Coronary artery (tissue), 2 donors: Measurements from ENCODE around the gene PLXNA2.

Experiments used
- DNase-seq: peaks from one replicate; pipeline ENCODE4 v3.0.0-alpha.2; 2017; ENCODE audit warnings: low spot score
- H3K27ac ChIP-seq, 2 donors: fragments of 200-600 bp; sonication (generic); one replicate each; pipeline ENCODE4 v1.5.1; 2016 to 2019
- H3K4me3 ChIP-seq: fragments of 200-600 bp; sonication (generic); 2 replicates; pipeline ENCODE4 v1.5.1; 2016; ENCODE audit warnings: mild to moderate bottlenecking, moderate library complexity
- CTCF ChIP-seq: fragments of 200-600 bp; sonication (generic); IDR thresholded peaks from one replicate; pipeline ENCODE4 v1.5.1; 2019; ENCODE audit warnings: antibody characterized with exemption

The PLXNA2 gene

GRCh38 chr1:208204779-208205178, 39.4 kb downstream of the PLXNA2 start:
- Histone ChIP-seq H3K4me3 (no peak overlapping the region), H3K27ac (peak overlapping the region; percentile 68 to 85)
- no peak for DNase-seq
- TF ChIP-seq CTCF: no peak

DNA sequence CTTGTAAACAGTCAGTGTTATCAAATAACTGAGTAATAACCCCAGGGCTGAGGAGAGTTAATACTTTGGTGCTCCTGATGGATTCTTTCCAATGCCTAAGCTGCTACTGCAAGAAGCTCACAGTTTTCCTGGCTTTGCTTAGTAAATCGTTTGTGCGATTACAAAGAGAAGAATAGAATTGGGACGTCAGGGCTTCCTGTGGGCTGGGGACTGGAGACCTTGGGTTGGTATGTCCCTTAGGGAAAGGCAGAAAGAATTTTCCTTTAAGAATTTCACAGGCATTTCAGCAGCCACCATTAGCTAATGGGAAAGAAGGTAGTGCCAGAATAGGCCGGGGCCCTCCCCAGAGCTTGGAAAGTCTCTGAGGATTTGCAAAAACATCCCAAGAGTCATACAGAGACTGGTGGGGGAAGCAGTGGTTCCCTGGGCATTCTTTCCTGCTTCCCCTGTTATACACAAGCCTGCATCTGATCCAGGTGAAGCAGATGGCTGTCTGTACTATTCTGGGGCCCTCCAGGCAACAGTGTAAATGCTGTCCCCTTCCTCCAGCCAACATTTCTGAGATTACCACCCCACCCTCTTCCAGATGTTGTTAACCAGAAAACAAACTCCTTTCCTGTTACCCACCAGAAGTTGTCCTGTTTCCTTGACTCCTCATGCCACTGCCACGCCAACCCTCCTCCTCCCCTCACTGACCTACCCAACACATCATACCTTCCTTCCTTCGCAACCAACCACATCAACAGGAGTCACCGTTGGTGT, 40.2 kb downstream of the PLXNA2 start:
- Histone ChIP-seq H3K4me3 (peak overlapping the region; percentile 31), H3K27ac (peak overlapping the region; percentile 68 to 85)
- no peak for TF ChIP-seq CTCF
- DNase-seq: peak; percentile 87

- no peak for TF ChIP-seq CTCF
- no peak for DNase-seq
- Histone ChIP-seq H3K27ac (peak overlapping the region; percentile 68 to 85), H3K4me3 (peak overlapping the region; percentile 31)
Measured at GRCh38 chr1:208203127-208203847, 40.9 kb downstream of the PLXNA2 start.

- Histone ChIP-seq H3K4me3 (peak overlapping the region; percentile 31), H3K27ac (peak overlapping the region; percentile 68 to 85)
- DNase-seq: no peak
- TF ChIP-seq CTCF: no peak
Measured at GRCh38 chr1:208202333-208202995, 41.7 kb downstream of the PLXNA2 start.

GRCh38 chr1:208201229-208201628, 43.0 kb downstream of the PLXNA2 start:
- Histone ChIP-seq H3K27ac (peak overlapping the region; percentile 26 to 85), H3K4me3 (no peak overlapping the region)
- DNase-seq: no peak
- TF ChIP-seq CTCF: no peak

DNA sequence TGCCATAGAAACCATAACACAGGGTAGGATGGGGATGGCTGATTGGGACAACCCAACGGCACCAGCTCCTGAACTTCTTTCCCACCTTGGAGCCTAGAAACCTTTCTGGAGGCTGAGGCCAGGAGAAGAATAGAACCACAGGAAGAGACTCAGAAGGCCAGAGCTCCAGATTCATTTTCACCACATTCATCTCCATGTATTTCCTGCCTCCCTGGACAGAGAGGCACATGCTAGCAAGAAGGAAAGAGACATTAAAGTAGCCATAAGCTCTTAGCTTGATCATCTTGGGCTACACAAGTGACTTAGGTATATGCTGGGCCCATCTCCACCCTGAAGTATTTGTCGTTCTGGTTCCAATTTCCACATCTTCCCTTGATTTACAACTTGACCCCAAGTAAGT, 44.1 kb downstream of the PLXNA2 start:
- no peak overlapping the region for H3K4me3 ChIP-seq
- no peak overlapping the region for H3K27ac ChIP-seq
- DNase-seq: no peak
- TF ChIP-seq CTCF: no peak
